ENCODE results near the gene TUBA8. TPM values are rescaled to one million over a fixed set of nuclear protein-coding genes. Genes with fewer than 3 reads are reported as not detected.

TUBA8 gene
- total RNA-seq, 4 donors from 2014 or later = 3.2 to 18.4 (median 12.5) TPM

- no peaks in the 10 kb centered on the region for H3K9me3 ChIP-seq
- no peaks in the 10 kb centered on the region for H3K4me1 ChIP-seq
- no peak overlapping the region for H3K4me3 ChIP-seq (replicated peaks in 1 of 3)
- intact Hi-C loops (cut with DNase I) = no loop called here
- no peak overlapping the region for H3K27ac ChIP-seq
- H3K27me3 ChIP-seq = no peaks in the 10 kb centered on the region
- no peak for TF ChIP-seq CTCF (IDR thresholded peaks at IDR 0.05)
- no peak for TF ChIP-seq POLR2A (IDR thresholded peaks at IDR 0.05)
- DNase-seq = peak; percentile 58 to 59
- 77 to 84% methylated on average over 11 of the region's 11 CpGs for WGBS, 2 donors
- peaks cover 17 to 38% of the 10 kb centered on the region in 2 donors for H3K36me3 ChIP-seq
Measured at GRCh38 chr22:18088825-18089568, 21.6 kb upstream of the TUBA8 start.

GRCh38 chr22:18090286-18090685 lies 20.3 kb upstream of the TUBA8 start:
- intact Hi-C loops (cut with DNase I) = no loop called here
- no peak overlapping the region for H3K27ac ChIP-seq

GRCh38 chr22:18091478-18091877 lies 19.1 kb upstream of the TUBA8 start:
- Histone ChIP-seq H3K36me3 (peaks cover under 1 to 21% of the 10 kb centered on the region in 2 donors), H3K4me3 (replicated peaks in 1 of 3) (no peak overlapping the region), H3K9me3 (no peaks in the 10 kb centered on the region), H3K4me1 (no peaks in the 10 kb centered on the region), H3K27me3 (no peaks in the 10 kb centered on the region), H3K27ac (peak overlapping the region; percentile 62 to 68 (median 67))
- DNase-seq = no peak
- intact Hi-C loops (cut with DNase I) = no loop called here
- 63 to 73% methylated on average over 7 of the region's 7 CpGs for WGBS, 2 donors
- TF ChIP-seq POLR2A (IDR thresholded peaks at IDR 0.05) (no peak), CTCF (IDR thresholded peaks at IDR 0.05) (no peak)

More at GRCh38 chr22:18090286-18090685, 20.3 kb upstream of the TUBA8 start:
- Histone ChIP-seq H3K9me3 (no peaks in the 10 kb centered on the region), H3K27me3 (no peaks in the 10 kb centered on the region), H3K4me3 (replicated peaks in 1 of 3) (no peak overlapping the region), H3K36me3 (peaks cover 13 to 30% of the 10 kb centered on the region in 2 donors), H3K4me1 (no peaks in the 10 kb centered on the region)
- TF ChIP-seq CTCF (IDR thresholded peaks at IDR 0.05) (no peak), POLR2A (IDR thresholded peaks at IDR 0.05) (no peak)
- DNase-seq = no peak
- WGBS, 2 donors = 95 to 96% methylated on average over 8 of the region's 8 CpGs

- H3K4me3 ChIP-seq (replicated peaks in 1 of 3) = no peak overlapping the region
- DNase-seq = peak; percentile 20 to 30
- no peaks in the 10 kb centered on the region for H3K27me3 ChIP-seq
- no peaks in the 10 kb centered on the region for H3K9me3 ChIP-seq
- intact Hi-C loops (cut with DNase I) = no loop called here
- 67 to 72% methylated on average over 22 of the region's 22 CpGs for WGBS, 2 donors
- H3K36me3 ChIP-seq = peaks cover 0 to 18% of the 10 kb centered on the region in 2 donors
- H3K4me1 ChIP-seq = no peaks in the 10 kb centered on the region
- peak overlapping the region; percentile 62 to 68 (median 67) for H3K27ac ChIP-seq
- TF ChIP-seq POLR2A (IDR thresholded peaks at IDR 0.05) = no peak
- no peak for TF ChIP-seq CTCF (IDR thresholded peaks at IDR 0.05)
Measured at GRCh38 chr22:18091916-18092526, 18.6 kb upstream of the TUBA8 start.

- no peaks in the 10 kb centered on the region for H3K27me3 ChIP-seq
- no peak for DNase-seq
- 95 to 97% methylated on average over 6 of the region's 6 CpGs for WGBS, 2 donors
- H3K4me3 ChIP-seq (replicated peaks in 1 of 3) = no peak overlapping the region
- H3K36me3 ChIP-seq = peaks cover 0 to 2% of the 10 kb centered on the region in 2 donors
- no peaks in the 10 kb centered on the region for H3K4me1 ChIP-seq
- H3K9me3 ChIP-seq = no peaks in the 10 kb centered on the region
- no peak for TF ChIP-seq POLR2A (IDR thresholded peaks at IDR 0.05)
- no peak for TF ChIP-seq CTCF (IDR thresholded peaks at IDR 0.05)
- intact Hi-C loops (cut with DNase I) = no loop called here
- no peak overlapping the region for H3K27ac ChIP-seq
Measured at GRCh38 chr22:18093661-18094060, 16.9 kb upstream of the TUBA8 start.

Data from thyroid gland (tissue), 4 donors.